ENCODE data around the gene SH3RF2.

DNA sequence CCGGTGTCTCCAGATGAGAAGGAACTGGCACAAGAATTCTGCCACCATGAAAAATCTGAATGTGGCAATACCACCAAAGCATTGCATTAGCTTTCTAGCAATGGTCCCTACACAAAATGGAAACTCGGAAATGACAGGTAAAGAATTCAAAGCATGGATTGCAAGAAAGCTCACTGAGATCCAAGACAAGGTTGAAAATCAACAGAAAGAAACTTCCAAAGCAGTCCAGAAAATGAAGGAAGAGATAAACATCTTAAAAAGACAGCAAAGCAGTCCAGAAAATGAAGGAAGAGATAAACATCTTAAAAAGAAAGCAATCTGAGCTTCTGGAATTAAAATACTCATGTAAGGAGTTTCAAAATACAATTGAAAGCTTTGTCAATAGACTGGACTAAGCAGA lies 46.8 kb upstream of the SH3RF2 start:
- TF ChIP-seq, protein P1, sequence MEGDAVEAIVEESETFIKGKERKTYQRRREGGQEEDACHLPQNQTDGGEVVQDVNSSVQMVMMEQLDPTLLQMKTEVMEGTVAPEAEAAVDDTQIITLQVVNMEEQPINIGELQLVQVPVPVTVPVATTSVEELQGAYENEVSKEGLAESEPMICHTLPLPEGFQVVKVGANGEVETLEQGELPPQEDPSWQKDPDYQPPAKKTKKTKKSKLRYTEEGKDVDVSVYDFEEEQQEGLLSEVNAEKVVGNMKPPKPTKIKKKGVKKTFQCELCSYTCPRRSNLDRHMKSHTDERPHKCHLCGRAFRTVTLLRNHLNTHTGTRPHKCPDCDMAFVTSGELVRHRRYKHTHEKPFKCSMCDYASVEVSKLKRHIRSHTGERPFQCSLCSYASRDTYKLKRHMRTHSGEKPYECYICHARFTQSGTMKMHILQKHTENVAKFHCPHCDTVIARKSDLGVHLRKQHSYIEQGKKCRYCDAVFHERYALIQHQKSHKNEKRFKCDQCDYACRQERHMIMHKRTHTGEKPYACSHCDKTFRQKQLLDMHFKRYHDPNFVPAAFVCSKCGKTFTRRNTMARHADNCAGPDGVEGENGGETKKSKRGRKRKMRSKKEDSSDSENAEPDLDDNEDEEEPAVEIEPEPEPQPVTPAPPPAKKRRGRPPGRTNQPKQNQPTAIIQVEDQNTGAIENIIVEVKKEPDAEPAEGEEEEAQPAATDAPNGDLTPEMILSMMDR (IDR thresholded peaks at IDR 0.05; ENCODE audit: low read length) = no peak
- no peak for TF ChIP-seq EZH2 (optimal IDR thresholded peaks at IDR 0.05; ENCODE audit: low read depth, low read length)
